HepG2 (cell line): Measurements from ENCODE around the gene C5orf47. TPM values are rescaled to one million over a fixed set of nuclear protein-coding genes. Genes with fewer than 3 reads are reported as not detected.

Source experiments
- ASH2L ChIP-seq: fragments of 300-600, 200-600 bp; sonication (generic); IDR thresholded peaks from 2 replicates; pipeline ENCODE4 v1.7.0; 2017; ENCODE audit warnings: low read depth, mild to moderate bottlenecking, moderate library complexity, mixed read lengths, low read length; ENCODE audit not compliant: insufficient read length
- EP300 ChIP-seq, 3 experiments: sonication (generic) in 1 of 3; formaldehyde crosslinking in 1 of 3; IDR thresholded peaks; 2 replicates each; pipeline versions ENCODE4 v1.5.1 to v1.6.1; 2011 to 2020; ENCODE audit warnings: low read depth in 2 of 3, low read length in 2 of 3, borderline replicate concordance in 1 of 3, improper control_type of control experiment in 1 of 3, mild to moderate bottlenecking in 1 of 3, missing genetic modification reagents in 1 of 3, moderate library complexity in 1 of 3
- FIP1L1 ChIP-seq: fragments of 200-400 bp; formaldehyde crosslinking; IDR thresholded peaks from 2 replicates; pipeline ENCODE4 v1.6.1; 2018; ENCODE audit warnings: low read depth, mild to moderate bottlenecking, low read length, moderate library complexity, borderline replicate concordance; ENCODE audit not compliant: insufficient read depth
- GATAD2A ChIP-seq: IDR thresholded peaks from 2 replicates; pipeline ENCODE4 v1.6.1; 2016
- HDAC2 ChIP-seq: sonication (generic); formaldehyde crosslinking; IDR thresholded peaks from 2 replicates; pipeline ENCODE4 v1.4.0; 2020; ENCODE audit warnings: missing genetic modification reagents
- HDAC6 ChIP-seq: fragments of 200-600 bp; sonication (generic); IDR thresholded peaks from 2 replicates; pipeline ENCODE4 v1.7.0; 2017; ENCODE audit warnings: mild to moderate bottlenecking, antibody characterized with exemption, low read length, low read depth
- HMG20A ChIP-seq: IDR thresholded peaks from 2 replicates; pipeline ENCODE4 v1.6.1; 2016; ENCODE audit warnings: borderline replicate concordance
- HNF4G ChIP-seq, 2 experiments: sonication (generic) in 1 of 2; formaldehyde crosslinking in 1 of 2; IDR thresholded peaks; 2 replicates each; pipeline versions ENCODE4 v1.4.0 to v1.6.1; 2011 to 2020; ENCODE audit warnings: borderline replicate concordance in 2 of 2, low read depth in 2 of 2, mild to moderate bottlenecking in 2 of 2, low read length in 1 of 2, missing genetic modification reagents in 1 of 2, moderate library complexity in 1 of 2
- HOXA3 ChIP-seq: sonication (generic); formaldehyde crosslinking; IDR thresholded peaks from 2 replicates; pipeline ENCODE4 v1.5.0; 2020; ENCODE audit warnings: missing genetic modification reagents
- MAFK ChIP-seq, 2 experiments: IDR thresholded peaks in 1 of 2; conservative IDR thresholded peaks in 1 of 2; 2 replicates each; pipeline ENCODE4 v1.6.1; 2011; ENCODE audit warnings: improper control_type of control experiment in 2 of 2, low read length in 2 of 2
- MED1 ChIP-seq: sonication (generic); formaldehyde crosslinking; IDR thresholded peaks from 2 replicates; pipeline ENCODE4 v1.4.0; 2020; ENCODE audit warnings: missing genetic modification reagents
- MEIS2 ChIP-seq: sonication (generic); formaldehyde crosslinking; IDR thresholded peaks from 2 replicates; pipeline ENCODE4 v1.9.0; 2021; ENCODE audit warnings: mild to moderate bottlenecking, missing genetic modification reagents
- NONO ChIP-seq, 2 experiments: fragments of 450-650 bp in 1 of 2; sonication (generic) in 1 of 2; formaldehyde crosslinking in 1 of 2; IDR thresholded peaks in 1 of 2; conservative IDR thresholded peaks in 1 of 2; 2 replicates each; pipeline versions ENCODE4 v1.6.1 to v1.8.0; 2017 to 2022; ENCODE audit warnings: mild to moderate bottlenecking in 1 of 2, missing genetic modification reagents in 1 of 2, moderate library complexity in 1 of 2
- NR3C1 ChIP-seq: sonication (generic); formaldehyde crosslinking; IDR thresholded peaks from 2 replicates; pipeline ENCODE4 v1.4.0; 2020; ENCODE audit warnings: missing genetic modification reagents
- SIX4 ChIP-seq: sonication (generic); formaldehyde crosslinking; IDR thresholded peaks from 2 replicates; pipeline ENCODE4 v1.4.0; 2020; ENCODE audit warnings: missing genetic modification reagents
- SOX13 ChIP-seq, 3 experiments: fragments of 450-650 bp in 1 of 3; sonication (generic) in 1 of 3; formaldehyde crosslinking in 1 of 3; IDR thresholded peaks in 2 of 3; conservative IDR thresholded peaks in 1 of 3; 2 replicates each; pipeline versions ENCODE4 v1.5.0 to v1.6.1; 2016 to 2020; ENCODE audit warnings: antibody characterized with exemption in 1 of 3, mild to moderate bottlenecking in 1 of 3, missing compliant biosample characterization in 1 of 3, missing genetic modification reagents in 1 of 3, moderate library complexity in 1 of 3
- SOX5 ChIP-seq: IDR thresholded peaks from 2 replicates; pipeline ENCODE4 v1.6.1; 2016; ENCODE audit warnings: borderline replicate concordance
- SSRP1 ChIP-seq: IDR thresholded peaks from 2 replicates; pipeline ENCODE4 v1.6.1; 2016; ENCODE audit warnings: control low read depth
- TEAD3 ChIP-seq: optimal IDR thresholded peaks from 2 replicates; pipeline ENCODE3; 2016; ENCODE audit warnings: borderline replicate concordance
- THAP7 ChIP-seq: sonication (generic); formaldehyde crosslinking; IDR thresholded peaks from 2 replicates; pipeline ENCODE4 v1.8.1; 2023; ENCODE audit warnings: mild to moderate bottlenecking, missing genetic modification reagents
- ZKSCAN5 ChIP-seq: sonication (generic); formaldehyde crosslinking; IDR thresholded peaks from 2 replicates; pipeline ENCODE4 v1.5.1; 2020; ENCODE audit warnings: mild to moderate bottlenecking, missing genetic modification reagents
- ZNF264 ChIP-seq: sonication (generic); formaldehyde crosslinking; IDR thresholded peaks from 2 replicates; pipeline ENCODE4 v1.4.0; 2020; ENCODE audit warnings: missing genetic modification reagents
- ZNF274 ChIP-seq: sonication (generic); formaldehyde crosslinking; IDR thresholded peaks from 2 replicates; pipeline ENCODE4 v1.5.1; 2020; ENCODE audit warnings: mild to moderate bottlenecking, missing genetic modification reagents
- ZNF335 ChIP-seq: sonication (generic); formaldehyde crosslinking; IDR thresholded peaks from 2 replicates; pipeline ENCODE4 v1.4.0; 2020; ENCODE audit warnings: missing genetic modification reagents
- ZNF33B ChIP-seq: sonication (generic); formaldehyde crosslinking; IDR thresholded peaks from 2 replicates; pipeline ENCODE4 v1.5.1; 2020; ENCODE audit warnings: mild to moderate bottlenecking, missing genetic modification reagents
- ZNF431 ChIP-seq: sonication (generic); formaldehyde crosslinking; IDR thresholded peaks from 2 replicates; pipeline ENCODE4 v1.9.0; 2022; ENCODE audit warnings: missing genetic modification reagents, low read depth, mild to moderate bottlenecking, borderline replicate concordance
- ZNF572 ChIP-seq: sonication (generic); formaldehyde crosslinking; IDR thresholded peaks from 2 replicates; pipeline ENCODE4 v1.5.1; 2020; ENCODE audit warnings: mild to moderate bottlenecking, missing genetic modification reagents
- polyA plus RNA-seq, 8 experiments: library from polyadenylated mRNA; depleted of rRNA in 3 of 8; stranded (reverse) in 7 of 8; unstranded in 1 of 8; fragments of >200 nt; fragmentation: Illumina TruSeq in 4 of 8; extraction: Trizol in 4 of 8; gene quantifications; 2 replicates each; pipeline versions ENCODE4 v1.2.1 to v1.2.3, GENCODE V29; 2011 to 2016; ENCODE audit warnings: low read depth in 4 of 8, missing spikeins in 1 of 8, mixed read lengths in 1 of 8; ENCODE audit not compliant: insufficient read depth in 1 of 8
- total RNA-seq, 5 experiments: library from RNA; depleted of rRNA; stranded (reverse); fragments of >200 nt; fragmentation: Illumina TruSeq; extraction: Trizol; gene quantifications; 2 replicates each; pipeline ENCODE4 v1.2.3, GENCODE V29; 2016; ENCODE audit warnings: low read depth in 1 of 5
- TF ChIP-seq, protein P1 (sequence below): sonication (generic); formaldehyde crosslinking; IDR thresholded peaks from 2 replicates; pipeline ENCODE4 v1.4.0; 2020; ENCODE audit warnings: missing genetic modification reagents, mild to moderate bottlenecking, borderline replicate concordance

The C5orf47 gene
- total and polyA plus RNA-seq, 2 of the 13 experiments (the other 11 are each of a cell fraction or from before 2014, with no cell fraction given) = not detected

- peak; percentile 31; the same call in 1 of the 2 replicates for TF ChIP-seq HMG20A (CRISPR knock-in tag)
- TF ChIP-seq ZNF335 (CRISPR knock-in tag) = no peak
- peak; percentile 89; the same call in 1 of the 2 replicates for TF ChIP-seq HNF4G (IDR thresholded peaks at IDR 0.05; ENCODE audit: borderline replicate concordance, low read depth, low read length)
- 0 out of 2 replicates have a peak, but pooled peaks have one; percentile 55 for TF ChIP-seq HNF4G (CRISPR knock-in tag; IDR thresholded peaks at IDR 0.05; ENCODE audit: borderline replicate concordance, low read depth)
- no peak for TF ChIP-seq SOX13 (IDR thresholded peaks at IDR 0.05)
- TF ChIP-seq SOX13 (CRISPR knock-in tag; conservative IDR thresholded peaks at IDR 0.05 in 1 of 2, IDR thresholded peaks at IDR 0.05 in 1 of 2) = peak in 1 of 2 experiments; percentile 63; a peak in 2 of 4 replicates
- TF ChIP-seq ZNF431 = no peak
- no peak for TF ChIP-seq THAP7 (CRISPR knock-in tag)
- no peak for TF ChIP-seq SSRP1 (CRISPR knock-in tag)
- peak; percentile 57; the same call in 1 of the 2 replicates for TF ChIP-seq ZNF264 (CRISPR knock-in tag)
- TF ChIP-seq SOX5 (CRISPR knock-in tag) = peak; percentile 31; the same call in 1 of the 2 replicates
- peak; percentile 41 for TF ChIP-seq TEAD3 (CRISPR knock-in tag)
- 0 out of 2 replicates have a peak, but pooled peaks have one; percentile 31 for TF ChIP-seq HDAC2 (CRISPR knock-in tag)
- peak; percentile 16 for TF ChIP-seq ASH2L
- no peak for TF ChIP-seq NR3C1 (CRISPR knock-in tag)
- TF ChIP-seq ZKSCAN5 = no peak
- no peak for TF ChIP-seq SIX4
- peak; percentile 53; the same call in 1 of the 2 replicates for TF ChIP-seq MED1
- no peak for TF ChIP-seq ZNF33B (CRISPR knock-in tag)
- TF ChIP-seq, protein P1, sequence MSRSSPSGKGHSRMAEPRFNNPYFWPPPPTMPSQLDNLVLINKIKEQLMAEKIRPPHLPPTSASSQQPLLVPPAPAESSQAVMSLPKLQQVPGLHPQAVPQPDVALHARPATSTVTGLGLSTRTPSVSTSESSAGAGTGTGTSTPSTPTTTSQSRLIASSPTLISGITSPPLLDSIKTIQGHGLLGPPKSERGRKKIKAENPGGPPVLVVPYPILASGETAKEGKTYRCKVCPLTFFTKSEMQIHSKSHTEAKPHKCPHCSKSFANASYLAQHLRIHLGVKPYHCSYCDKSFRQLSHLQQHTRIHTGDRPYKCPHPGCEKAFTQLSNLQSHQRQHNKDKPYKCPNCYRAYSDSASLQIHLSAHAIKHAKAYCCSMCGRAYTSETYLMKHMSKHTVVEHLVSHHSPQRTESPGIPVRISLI = no peak
- peak; percentile 68; the same call in 1 of the 2 replicates for TF ChIP-seq GATAD2A (CRISPR knock-in tag)
- no peak for TF ChIP-seq ZNF572 (CRISPR knock-in tag)
- peak in 1 of 2 experiments; percentile 25; a peak in 1 of 4 replicates for TF ChIP-seq EP300 (IDR thresholded peaks at IDR 0.05; ENCODE audit: low read depth in 2 of 2, low read length in 2 of 2)
- TF ChIP-seq EP300 (CRISPR knock-in tag; IDR thresholded peaks at IDR 0.05; ENCODE audit: borderline replicate concordance) = no peak
- peak; percentile 51 for TF ChIP-seq HOXA3 (CRISPR knock-in tag)
- no peak for TF ChIP-seq FIP1L1
- TF ChIP-seq MAFK (conservative IDR thresholded peaks at IDR 0.05 in 1 of 2, IDR thresholded peaks at IDR 0.05 in 1 of 2; ENCODE audit: low read length in 2 of 2) = 0 out of 4 replicates have a peak, but pooled peaks of 1 of the 2 experiments have one; percentile 12
- no peak for TF ChIP-seq NONO (IDR thresholded peaks at IDR 0.05)
- 0 out of 2 replicates have a peak, but pooled peaks have one; percentile 28 for TF ChIP-seq NONO (CRISPR knock-in tag; conservative IDR thresholded peaks at IDR 0.05)
- 0 out of 2 replicates have a peak, but pooled peaks have one; percentile 29 for TF ChIP-seq MEIS2 (CRISPR knock-in tag)
- no peak for TF ChIP-seq ZNF274 (CRISPR knock-in tag)
- TF ChIP-seq HDAC6 = no peak
Observed at GRCh38 chr5:173946323-173946722, 42.6 kb upstream of the C5orf47 start (continued).
